Activated T-cell treated with anti-CD3 and anti-CD28 coated beads, Interleukin-2, amount 50 U/mL, for 1 hour (primary cell): ENCODE data around the gene SLCO2A1.

ENCODE experiments used
- DNase-seq: peaks from one replicate; pipeline ENCODE4 v3.0.0-alpha.2; 2020

SLCO2A1 gene

DNA sequence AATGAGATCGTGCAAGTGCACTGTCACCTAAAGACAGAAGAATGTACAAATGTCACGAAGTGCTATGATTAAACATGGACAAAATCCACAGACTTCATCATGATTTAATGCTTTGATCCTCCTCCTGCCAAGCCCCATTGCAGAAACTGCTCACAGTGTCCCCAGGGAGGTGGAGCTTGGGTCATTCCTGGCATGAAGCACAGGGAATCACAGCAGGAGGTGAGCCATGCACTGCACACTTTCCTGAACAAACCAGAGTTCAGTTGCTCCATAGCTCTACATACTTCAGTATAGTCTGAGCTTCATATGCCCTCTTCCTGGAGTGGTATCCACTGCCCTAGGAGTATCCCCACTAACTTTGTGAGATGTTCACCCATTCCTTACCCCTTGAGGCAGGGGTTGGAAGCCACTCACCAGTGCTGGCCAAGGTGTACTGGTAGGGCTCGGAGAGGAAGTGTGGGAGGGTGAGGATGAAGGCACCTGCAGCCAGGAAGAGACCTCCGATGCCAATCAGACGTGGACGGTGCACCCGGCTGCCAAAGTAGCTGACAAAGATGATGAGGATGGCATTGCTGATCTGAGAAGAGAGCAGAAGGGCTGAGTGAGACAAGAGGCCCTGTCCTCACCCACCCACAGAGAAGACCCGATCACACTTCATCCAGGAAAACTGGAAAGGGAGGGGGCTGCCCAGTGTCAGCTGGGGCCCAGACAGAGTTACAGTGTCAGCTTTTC, 56.3 kb downstream of the SLCO2A1 start:
- DNase-seq: no peak

- DNase-seq: no peak
Measured at GRCh38 chr3:133972156-133972555, 57.6 kb downstream of the SLCO2A1 start.

GRCh38 chr3:133970916-133971315, 58.8 kb downstream of the SLCO2A1 start:
- DNase-seq: no peak

GRCh38 chr3:133970339-133970738, 59.4 kb downstream of the SLCO2A1 start:
- no peak for DNase-seq

DNA sequence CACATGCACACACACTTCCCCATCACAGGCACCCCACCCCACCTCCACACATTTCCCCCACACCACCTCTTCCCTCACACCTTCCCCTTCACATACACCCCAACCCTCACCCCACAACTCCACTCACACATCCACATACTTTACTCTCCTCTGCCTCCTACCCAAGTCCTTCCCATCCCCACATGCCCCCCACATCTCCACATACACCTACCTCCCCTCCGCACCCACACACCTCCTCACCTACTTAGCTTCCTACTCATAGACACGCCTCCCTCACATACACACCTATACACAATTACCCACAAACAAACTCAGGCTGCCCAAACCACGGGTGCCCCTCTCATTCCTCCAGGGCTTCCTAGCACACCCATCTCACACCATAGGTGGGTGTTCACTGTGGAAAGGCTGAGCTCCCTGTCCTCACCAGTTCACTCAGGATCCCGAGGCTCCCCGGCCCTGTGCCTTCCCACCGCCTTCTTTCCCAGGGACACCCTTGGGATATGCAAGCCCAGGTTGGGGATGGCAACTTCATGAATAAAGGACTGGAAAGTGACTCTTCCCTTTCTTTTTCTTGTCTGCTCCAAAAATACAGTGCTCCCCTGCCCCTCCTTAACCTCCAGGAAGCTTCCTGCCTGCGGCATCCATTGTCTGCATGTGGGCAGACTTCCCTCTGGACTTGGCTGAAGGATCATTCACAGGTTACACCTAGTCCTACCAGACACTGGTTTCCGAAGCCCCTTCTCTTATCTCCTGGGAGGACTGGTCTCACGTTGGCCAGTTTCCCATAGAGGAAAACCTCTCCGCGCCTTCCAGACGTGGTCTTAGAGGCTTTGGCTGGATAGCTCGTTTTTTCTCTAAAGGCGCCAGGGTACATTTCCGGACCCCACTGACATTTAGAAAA, 61.5 kb downstream of the SLCO2A1 start:
- DNase-seq: no peak

- no peak for DNase-seq
Measured at GRCh38 chr3:133966954-133967353, 62.8 kb downstream of the SLCO2A1 start.

DNA sequence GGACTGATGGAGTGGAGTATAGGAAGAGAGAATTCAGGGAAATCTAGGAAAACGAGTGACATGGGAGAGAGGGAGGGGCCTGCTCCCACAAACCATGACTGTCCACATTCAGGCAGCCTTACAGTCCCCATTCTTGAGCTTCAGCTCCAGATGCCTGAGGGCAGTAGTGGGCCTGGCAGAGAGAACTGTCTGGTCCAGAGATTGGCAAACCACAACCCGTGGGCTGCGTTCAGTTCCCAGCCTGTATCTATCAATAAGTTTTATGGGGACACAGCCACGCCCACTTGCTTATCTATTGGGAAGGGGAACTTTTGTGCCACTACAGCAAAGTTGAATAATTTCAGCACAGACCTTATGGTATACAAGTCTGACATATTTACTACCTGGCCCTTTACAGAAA, 63.8 kb downstream of the SLCO2A1 start:
- DNase-seq: no peak

GRCh38 chr3:133965013-133965570, 64.6 kb downstream of the SLCO2A1 start:
- DNase-seq: no peak

DNA sequence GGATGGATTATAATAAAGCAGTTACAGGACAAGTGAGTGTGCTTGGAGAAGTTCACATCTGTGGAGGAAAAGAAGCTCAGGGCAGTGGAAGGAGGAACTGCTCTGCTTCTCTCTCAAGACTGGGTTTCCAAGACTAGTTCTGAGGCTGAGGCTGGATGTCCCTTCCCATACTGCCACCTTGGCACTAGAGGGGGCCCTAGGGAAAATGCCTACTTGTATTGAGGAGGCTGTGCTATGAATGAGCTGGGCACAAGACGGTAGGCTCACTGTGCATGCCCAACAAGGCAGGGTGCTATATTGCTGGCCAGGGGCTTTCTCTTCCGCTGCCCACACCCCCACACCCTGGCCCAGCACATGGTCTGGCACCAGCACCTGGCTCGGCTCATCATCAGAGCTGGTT, 65.2 kb downstream of the SLCO2A1 start:
- DNase-seq: no peak

- DNase-seq: no peak
Measured at GRCh38 chr3:133963657-133964396, 65.9 kb downstream of the SLCO2A1 start.

GRCh38 chr3:133962849-133963248, 66.9 kb downstream of the SLCO2A1 start:
- DNase-seq: no peak

DNA sequence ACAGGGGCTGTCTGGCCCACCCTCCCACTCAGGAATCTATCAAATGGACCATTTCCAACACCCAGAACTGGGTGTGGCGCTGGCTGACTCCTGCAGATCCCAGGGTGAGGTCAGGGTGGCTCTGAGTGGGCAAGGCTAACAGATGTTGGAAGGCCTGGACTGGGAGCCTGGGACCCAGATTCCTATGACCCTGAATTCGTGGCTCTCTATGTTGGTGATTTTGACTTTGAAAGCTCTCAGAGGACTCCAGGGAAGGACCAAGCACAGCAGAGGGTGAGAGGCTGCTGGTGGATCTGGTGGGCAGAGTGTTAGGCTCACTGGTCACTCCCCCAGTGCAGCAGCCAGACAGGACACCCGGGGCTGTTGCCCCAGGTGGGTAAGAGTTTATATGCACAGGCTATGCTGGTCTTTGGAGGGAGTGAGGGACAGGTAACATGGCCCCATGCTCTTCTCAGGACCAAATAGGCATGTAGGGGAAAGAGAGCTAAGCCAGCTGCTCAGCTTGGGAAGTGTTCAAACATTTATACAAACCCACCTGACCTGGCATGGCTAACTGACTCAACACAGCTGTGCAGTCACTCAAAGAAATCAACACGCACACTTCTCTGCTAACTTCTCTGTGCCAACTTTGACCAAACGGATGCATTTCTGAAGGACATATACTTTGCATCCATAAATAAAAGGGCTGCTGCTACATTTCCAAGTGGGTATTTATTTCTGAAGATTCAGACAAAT, 71.5 kb downstream of the SLCO2A1 start:
- DNase-seq: no peak

GRCh38 chr3:133956982-133957381, 72.7 kb downstream of the SLCO2A1 start:
- no peak for DNase-seq

DNA sequence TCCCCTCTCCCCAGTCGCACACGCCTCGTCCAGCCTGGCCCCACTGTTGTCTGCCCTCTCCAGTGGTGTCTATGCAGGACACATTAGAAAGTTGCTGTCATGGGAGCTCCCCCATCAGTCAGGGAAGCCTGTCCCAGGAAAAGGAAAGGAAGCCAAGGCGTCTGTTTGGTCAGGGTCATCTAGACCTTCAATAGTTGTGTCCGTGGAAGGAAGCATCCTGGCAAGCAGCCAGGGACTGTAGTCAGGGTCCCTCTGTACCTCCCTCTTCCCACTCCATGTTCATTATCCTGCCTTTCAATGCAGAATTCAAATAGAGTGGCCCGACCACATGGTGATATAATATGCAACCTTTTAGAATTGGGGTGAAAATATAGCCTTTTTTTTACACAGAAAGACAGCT, 73.4 kb downstream of the SLCO2A1 start:
- no peak for DNase-seq

DNA sequence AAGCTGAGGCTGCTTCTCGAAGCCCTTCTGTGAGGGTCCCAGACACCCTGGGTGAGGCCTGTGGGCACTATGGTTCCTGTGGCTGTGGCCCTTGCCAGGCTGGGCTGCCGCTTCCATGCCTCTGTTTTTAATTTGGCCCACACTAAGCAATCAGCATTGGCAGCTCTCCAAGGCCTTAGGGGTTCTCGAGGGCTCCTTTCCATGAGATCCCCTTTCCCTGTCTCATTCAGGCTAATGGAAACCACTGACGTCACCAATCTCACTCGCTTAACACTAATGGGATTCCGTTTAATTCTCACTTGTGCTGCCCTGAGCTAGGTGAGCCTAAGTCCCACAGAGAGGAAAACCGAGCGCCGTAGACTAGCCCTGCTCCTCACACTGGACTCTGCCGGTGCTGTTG, 73.8 kb downstream of the SLCO2A1 start:
- DNase-seq: no peak

DNA sequence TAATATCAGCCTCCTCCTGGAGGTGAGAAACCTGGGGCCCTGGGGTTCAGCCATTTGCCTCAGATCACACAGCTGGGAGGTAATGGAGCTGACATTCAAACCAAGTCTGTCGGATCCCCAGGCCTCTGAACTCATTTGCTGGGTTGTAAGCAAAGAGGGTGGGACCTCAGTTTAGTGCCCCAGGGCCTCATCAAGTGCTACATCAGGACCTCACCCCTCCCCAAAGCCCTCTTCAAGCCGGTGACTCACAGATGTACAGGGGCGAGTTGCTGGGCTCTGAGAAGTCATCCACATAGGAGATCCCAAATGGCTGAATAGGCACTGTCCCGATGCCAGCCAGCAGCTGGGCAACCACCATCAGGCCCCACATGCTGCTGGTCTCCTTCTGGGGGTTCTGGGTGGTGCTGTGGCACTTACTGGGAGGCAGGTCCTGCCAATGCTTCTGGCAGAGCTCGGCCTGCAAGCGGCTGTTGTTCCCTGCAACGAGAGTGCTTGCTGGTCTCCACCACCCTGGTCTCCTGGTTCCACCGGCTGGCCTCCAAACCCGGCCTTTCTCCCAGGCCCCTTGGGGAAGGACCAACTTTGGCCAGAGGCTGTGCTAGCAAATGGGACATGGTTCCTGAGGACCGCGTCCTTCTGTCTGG, 74.9 kb downstream of the SLCO2A1 start:
- no peak for DNase-seq

- no peak for DNase-seq
Measured at GRCh38 chr3:133953297-133953696, 76.4 kb downstream of the SLCO2A1 start.

- no peak for DNase-seq
Measured at GRCh38 chr3:133949438-133949837, 80.3 kb downstream of the SLCO2A1 start.

DNA sequence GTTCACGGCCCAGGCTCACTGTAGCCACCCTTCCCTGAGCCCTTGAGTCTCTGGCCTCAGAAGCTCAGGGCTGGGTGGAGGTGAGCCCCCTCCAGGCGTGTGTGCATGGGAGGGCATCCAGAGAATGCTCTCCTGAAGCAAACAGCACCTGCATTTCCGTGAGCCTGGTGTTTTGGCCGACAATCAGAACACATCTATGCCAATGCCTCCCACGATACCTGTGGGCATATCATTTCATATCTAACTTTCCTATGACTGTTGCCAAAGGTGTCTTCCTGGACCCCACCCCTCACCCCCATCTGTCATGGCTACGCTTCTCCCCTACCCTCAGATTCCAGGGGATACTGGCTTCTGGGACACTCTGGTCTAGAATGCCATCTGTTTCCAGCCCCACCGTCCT, 80.7 kb downstream of the SLCO2A1 start:
- no peak for DNase-seq

- no peak for DNase-seq
Measured at GRCh38 chr3:133948131-133948810, 81.5 kb downstream of the SLCO2A1 start.

DNA sequence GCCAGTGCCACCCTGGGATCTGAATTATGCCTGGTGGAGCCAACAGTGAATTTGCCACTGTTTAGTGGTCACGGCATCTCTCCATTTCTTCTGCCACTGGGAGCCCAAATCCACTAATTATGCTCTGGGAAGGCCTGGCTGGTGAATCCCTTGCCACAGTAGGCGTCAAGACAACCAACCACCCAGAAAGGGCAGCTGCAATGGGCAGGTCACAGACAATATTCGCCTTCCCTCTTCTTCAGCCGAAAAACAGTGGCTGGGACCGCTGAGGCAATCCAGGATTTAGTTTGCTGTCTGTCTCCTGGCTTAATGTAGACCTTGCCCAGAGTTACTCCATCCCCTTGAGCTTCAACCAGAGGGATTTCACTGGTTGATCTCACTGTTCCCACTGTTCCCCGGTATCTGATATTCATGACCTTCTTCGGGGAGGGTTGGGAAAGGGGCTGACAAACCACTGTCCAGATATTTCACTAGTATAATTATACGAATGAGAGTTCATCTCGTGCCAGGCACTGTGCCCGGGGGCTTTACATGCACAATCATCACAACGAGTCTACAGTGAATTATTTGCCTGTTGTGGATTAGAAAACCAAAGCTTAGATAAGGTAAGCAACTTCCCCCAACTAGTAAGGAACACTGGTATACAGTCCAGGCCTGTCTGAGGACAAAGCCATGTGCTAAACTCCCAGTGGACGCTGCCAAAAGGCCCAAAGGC, 84.2 kb downstream of the SLCO2A1 start:
- DNase-seq: no peak
